Medulla oblongata (tissue), 1 donor: ENCODE data around the gene MEGF10.
"Not testable (repeated sequence)": the region's sequence is repeated elsewhere in the genome, so short reads cannot be mapped to it uniquely, and the experiment has no call there.

Experiments used
- DNase-seq: peaks from one replicate; pipeline ENCODE4 v3.0.0-alpha.2; 2015; ENCODE audit errors: extremely low spot score

Gene MEGF10

GRCh38 chr5:127290019-127290945 lies at the start of gene MEGF10:
Gene MEGF10, plus strand, starts transcription at chr5:127290796. Its CDS starts 40,513 bp downstream, at chr5:127331309.
- peak; percentile 85 for DNase-seq

GRCh38 chr5:127243011-127243410 lies 47.6 kb upstream of the MEGF10 start:
- DNase-seq, result no peak

GRCh38 chr5:127254729-127255284 lies 35.8 kb upstream of the MEGF10 start:
- no peak for DNase-seq

GRCh38 chr5:127256886-127257597 lies 33.6 kb upstream of the MEGF10 start:
- DNase-seq, result no peak

GRCh38 chr5:127260686-127261085 lies 29.9 kb upstream of the MEGF10 start:
- no peak for DNase-seq

- not testable (repeated sequence) for DNase-seq
Observed at GRCh38 chr5:127265473-127265872, 25.1 kb upstream of the MEGF10 start.

- not testable (repeated sequence) for DNase-seq
Observed at GRCh38 chr5:127268342-127268741, 22.3 kb upstream of the MEGF10 start.

- not testable (repeated sequence) for DNase-seq
Observed at GRCh38 chr5:127270713-127271112, 19.9 kb upstream of the MEGF10 start.

- no peak for DNase-seq
Observed at GRCh38 chr5:127275641-127276193, 14.9 kb upstream of the MEGF10 start.

GRCh38 chr5:127280491-127281220 lies 9.9 kb upstream of the MEGF10 start:
- DNase-seq, result peak; percentile 9

GRCh38 chr5:127281609-127282008 lies 9.0 kb upstream of the MEGF10 start:
- no peak for DNase-seq

- no peak for DNase-seq
Observed at GRCh38 chr5:127288676-127289075, 1.9 kb upstream of the MEGF10 start.

GRCh38 chr5:127290946-127291693 lies 524 bp downstream of the MEGF10 start:
- peak; percentile 64 for DNase-seq

- peak; percentile 40 for DNase-seq
Observed at GRCh38 chr5:127292030-127292735, 1.6 kb downstream of the MEGF10 start.

- DNase-seq, result no peak
Observed at GRCh38 chr5:127293373-127293772, 2.8 kb downstream of the MEGF10 start.

GRCh38 chr5:127294829-127295228 lies 4.2 kb downstream of the MEGF10 start:
- peak; percentile 23 for DNase-seq

- DNase-seq, result peak; percentile 38
Observed at GRCh38 chr5:127295454-127295853, 4.9 kb downstream of the MEGF10 start.

- DNase-seq, result peak; percentile 27
Observed at GRCh38 chr5:127296321-127296720, 5.7 kb downstream of the MEGF10 start.

GRCh38 chr5:127296894-127297293 lies 6.3 kb downstream of the MEGF10 start:
- DNase-seq, result not testable (repeated sequence)
